Measurements from ENCODE around the gene RFLNA.

- no peak for TF ChIP-seq EZH2phosphoT487 (IDR thresholded peaks at IDR 0.05)
- TF ChIP-seq CTCF (IDR thresholded peaks at IDR 0.05) = no peak
- TF ChIP-seq EZH2 (IDR thresholded peaks at IDR 0.05) = no peak
Observed at GRCh38 chr12:124306686-124307555, 12.0 kb downstream of the RFLNA start.
